GM12872 (cell line): ENCODE measurements around the gene C5.

Source experiments
- CTCF ChIP-seq: IDR thresholded peaks from 3 replicates; pipeline ENCODE4 v1.5.1; 2011; ENCODE audit warnings: low read depth, mild to moderate bottlenecking, low read length, moderate library complexity; ENCODE audit not compliant: insufficient read depth

The C5 gene

GRCh38 chr9:120938851-120939250, 111.2 kb downstream of the C5 start:
- TF ChIP-seq CTCF, result no peak

- TF ChIP-seq CTCF, result no peak
Observed at GRCh38 chr9:120937596-120937995, 112.5 kb downstream of the C5 start.

DNA sequence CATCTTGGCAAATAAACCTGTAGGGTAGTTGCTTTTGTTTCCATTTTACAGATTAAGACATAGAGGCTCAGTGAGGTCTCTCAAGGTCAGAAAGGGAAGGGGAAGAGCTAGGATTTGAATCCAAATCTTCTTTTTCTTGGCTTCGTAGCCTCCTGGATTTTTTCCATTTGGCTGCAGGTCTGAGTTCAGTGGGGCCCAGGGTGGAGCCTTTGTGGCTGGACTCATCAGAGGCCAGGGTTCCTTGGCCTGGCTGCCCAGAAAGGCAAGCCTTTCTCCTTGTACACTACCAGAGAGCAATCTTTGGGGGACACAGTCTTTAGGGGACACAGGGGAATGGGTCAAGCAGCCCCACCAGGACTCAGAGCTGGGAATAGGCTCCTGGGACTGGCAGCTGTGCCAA, 112.9 kb downstream of the C5 start:
- no peak for TF ChIP-seq CTCF

DNA sequence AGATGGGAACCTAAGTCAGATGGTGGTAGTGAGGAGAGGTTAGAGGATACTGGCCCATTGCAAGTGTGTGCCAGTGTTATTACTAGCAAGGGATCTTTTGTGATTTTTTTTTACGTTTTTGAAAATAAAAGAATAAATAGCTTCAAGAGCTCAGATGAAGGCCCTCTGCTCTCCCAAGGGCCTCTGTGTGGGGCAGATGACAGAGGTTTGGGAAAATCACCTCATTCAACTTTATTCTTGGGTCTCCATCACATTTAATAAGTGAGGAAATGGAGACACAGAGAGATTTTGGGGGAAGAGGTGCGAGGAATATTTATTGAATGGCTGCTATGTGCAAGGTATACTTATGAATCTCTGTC, 113.3 kb downstream of the C5 start:
- TF ChIP-seq CTCF, result no peak

- TF ChIP-seq CTCF, result peak; percentile 89
Observed at GRCh38 chr9:120936011-120936763, 113.9 kb downstream of the C5 start.

DNA sequence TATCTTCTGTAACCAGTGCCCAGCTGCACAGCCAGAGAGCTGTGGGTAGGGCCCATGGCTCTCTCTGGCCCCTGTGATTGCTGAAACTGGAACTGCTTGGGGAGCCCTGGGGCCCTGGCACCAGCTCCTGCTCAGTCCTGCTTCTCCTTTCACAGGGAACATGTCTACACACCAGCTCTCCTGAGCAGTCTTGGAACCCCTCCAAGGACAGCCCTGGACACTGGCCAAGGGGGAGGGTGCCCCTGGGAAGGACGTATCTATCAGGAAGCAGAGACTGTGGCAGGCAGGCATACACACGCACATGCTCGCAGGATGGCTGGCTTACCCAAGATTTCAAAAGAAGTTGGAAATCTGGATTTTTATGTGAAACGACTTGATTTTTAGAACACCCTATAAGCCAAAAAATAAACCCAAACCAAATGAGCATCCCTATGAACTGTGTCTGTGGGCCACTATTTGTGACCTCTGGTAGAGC, 114.7 kb downstream of the C5 start:
- TF ChIP-seq CTCF, result no peak

GRCh38 chr9:120934281-120934680, 115.8 kb downstream of the C5 start:
- 0 out of 3 replicates have a peak, but pooled peaks have one; percentile 2 for TF ChIP-seq CTCF
